ENCODE measurements around the gene OGG1.

OGG1 gene

GRCh38 chr3:9716801-9717555, 32.8 kb upstream of the OGG1 start:
- TF ChIP-seq CTCF (IDR thresholded peaks at IDR 0.05; ENCODE audit: insufficient read depth, low read depth, low read length, missing control alignments) = no peak
- no peak overlapping the region for H3K4me3 ChIP-seq (ENCODE audit: low read length)
- DNase-seq (ENCODE audit: low read depth) = no peak

GRCh38 chr3:9717563-9717962, 32.2 kb upstream of the OGG1 start:
- H3K4me3 ChIP-seq (ENCODE audit: low read length) = no peak overlapping the region
- no peak for TF ChIP-seq CTCF (IDR thresholded peaks at IDR 0.05; ENCODE audit: insufficient read depth, low read depth, low read length, missing control alignments)
- DNase-seq (ENCODE audit: low read depth) = no peak

GRCh38 chr3:9718118-9718517, 31.6 kb upstream of the OGG1 start:
- no peak overlapping the region for H3K4me3 ChIP-seq (ENCODE audit: low read length)
- no peak for DNase-seq (ENCODE audit: low read depth)
- no peak for TF ChIP-seq CTCF (IDR thresholded peaks at IDR 0.05; ENCODE audit: insufficient read depth, low read depth, low read length, missing control alignments)

GRCh38 chr3:9721015-9721699, 28.6 kb upstream of the OGG1 start:
- no peak overlapping the region for H3K4me3 ChIP-seq (ENCODE audit: low read length)
- no peak for TF ChIP-seq CTCF (IDR thresholded peaks at IDR 0.05; ENCODE audit: insufficient read depth, low read depth, low read length, missing control alignments)
- DNase-seq (ENCODE audit: low read depth) = no peak

- TF ChIP-seq CTCF (IDR thresholded peaks at IDR 0.05; ENCODE audit: insufficient read depth, low read depth, low read length, missing control alignments) = no peak
- no peak for DNase-seq (ENCODE audit: low read depth)
- no peak overlapping the region for H3K4me3 ChIP-seq (ENCODE audit: low read length)
These were observed 28.1 kb upstream of the OGG1 start for GRCh38 chr3:9721700-9722060.

GRCh38 chr3:9725775-9726515, 23.8 kb upstream of the OGG1 start:
- no peak for TF ChIP-seq CTCF (IDR thresholded peaks at IDR 0.05; ENCODE audit: insufficient read depth, low read depth, low read length, missing control alignments)

More at GRCh38 chr3:9725775-9726515, 23.8 kb upstream of the OGG1 start:
- DNase-seq (ENCODE audit: low read depth) = no peak
- no peak overlapping the region for H3K4me3 ChIP-seq (ENCODE audit: low read length)
